Memory B cell (primary cell): ENCODE data around the gene NLGN1.
"Not testable (repeated sequence)": the region's sequence is repeated elsewhere in the genome, so short reads cannot be mapped to it uniquely, and the experiment has no call there.

Experiments
- ATAC-seq: fragments of 150-1000 bp; cut with Tn5 transposase; 2 replicates; pipeline ENCODE4 v1.10.0; 2021; ENCODE audit warnings: low read depth, mild to moderate bottlenecking, moderate library complexity
- DNase-seq, 2 donors: peaks; one replicate each; pipeline ENCODE4 v3.0.0; 2022; ENCODE audit warnings: low spot score in 2 of 2
- H3K27ac Mint-ChIP-seq: one replicate; pipeline ENCODE4 v1.8.0; 2022; ENCODE audit warnings: mild to moderate bottlenecking, moderate library complexity, mixed read lengths
- H3K27me3 Mint-ChIP-seq: one replicate; pipeline ENCODE4 v1.8.0; 2022; ENCODE audit warnings: mixed read lengths
- H3K36me3 Mint-ChIP-seq: one replicate; pipeline ENCODE4 v1.8.0; 2022; ENCODE audit warnings: mild to moderate bottlenecking, mixed read lengths
- H3K4me1 Mint-ChIP-seq: one replicate; pipeline ENCODE4 v1.8.0; 2022; ENCODE audit warnings: mixed read lengths
- H3K4me3 Mint-ChIP-seq: one replicate; pipeline ENCODE4 v1.8.0; 2022; ENCODE audit warnings: mild to moderate bottlenecking, moderate library complexity, mixed read lengths
- H3K9me3 Mint-ChIP-seq: one replicate; pipeline ENCODE4 v1.8.0; 2022; ENCODE audit warnings: mixed read lengths

NLGN1 gene

GRCh38 chr3:173397161-173398110, at the start of gene NLGN1:
Gene NLGN1 (plus strand): TSS chr3:173397744.
- H3K9me3 Mint-ChIP-seq, result peaks cover 5% of the 10 kb centered on the region
- no peak within 1 kb of the TSS for H3K27ac Mint-ChIP-seq
- H3K27me3 Mint-ChIP-seq, result peaks cover 20% of the 10 kb centered on the region
- no peak within 1 kb of the TSS for H3K4me3 Mint-ChIP-seq
- no peaks in the 10 kb centered on the region for H3K36me3 Mint-ChIP-seq
- DNase-seq, result no peak
- peaks cover 9% of the 10 kb centered on the region for H3K4me1 Mint-ChIP-seq
- no peak for ATAC-seq

GRCh38 chr3:173351886-173352285, 45.7 kb upstream of the NLGN1 start:
- ATAC-seq (no peak), DNase-seq (no peak)
- no peak overlapping the region for H3K27ac Mint-ChIP-seq
- H3K9me3 Mint-ChIP-seq, result peaks cover 12% of the 10 kb centered on the region
- H3K36me3 Mint-ChIP-seq, result no peaks in the 10 kb centered on the region
- no peaks in the 10 kb centered on the region for H3K4me1 Mint-ChIP-seq
- no peaks in the 10 kb centered on the region for H3K27me3 Mint-ChIP-seq
- H3K4me3 Mint-ChIP-seq, result no peak overlapping the region

DNA sequence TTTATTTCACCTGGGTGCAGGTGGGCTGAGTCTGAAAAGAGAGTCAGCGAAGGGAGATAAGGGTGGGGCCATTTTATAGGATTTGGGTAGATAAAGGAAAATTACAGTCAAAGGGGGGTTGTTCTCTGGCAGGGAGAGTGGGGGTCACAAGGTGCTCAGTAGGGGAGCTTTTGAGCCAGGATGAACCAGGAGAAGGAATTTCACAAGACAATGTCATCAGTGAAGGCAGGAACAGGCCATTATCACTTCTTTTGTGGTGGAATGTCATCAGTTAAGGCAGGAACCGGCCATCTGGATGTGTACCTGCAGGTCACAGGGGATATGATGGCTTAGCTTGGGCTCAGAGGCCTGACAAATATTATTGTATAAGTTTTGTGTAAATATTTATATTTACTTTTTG, 44.4 kb upstream of the NLGN1 start:
- not testable (repeated sequence) for ATAC-seq, H3K27me3 Mint-ChIP-seq, DNase-seq, H3K4me3 Mint-ChIP-seq, H3K4me1 Mint-ChIP-seq, H3K36me3 Mint-ChIP-seq, H3K27ac Mint-ChIP-seq
- H3K9me3 Mint-ChIP-seq, result peaks cover 12% of the 10 kb centered on the region

DNA sequence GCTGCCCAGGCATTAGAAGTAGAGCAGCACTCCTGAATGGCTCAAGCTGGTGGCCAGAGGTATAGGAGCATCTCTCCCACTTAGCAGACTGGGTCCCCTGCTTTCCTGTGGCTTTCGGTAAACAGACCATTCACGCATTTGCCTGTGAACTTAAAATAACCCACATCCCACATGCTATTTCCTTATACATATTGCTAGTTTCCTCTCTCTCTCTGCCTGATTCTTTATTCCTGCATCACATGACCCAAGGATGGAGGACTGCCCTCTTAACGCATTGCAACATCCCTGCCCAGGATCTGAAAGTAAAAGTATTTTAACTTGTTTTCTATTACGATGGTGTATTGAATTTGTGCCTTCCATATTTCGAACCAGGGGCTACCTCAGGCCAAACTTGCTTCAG, 43.4 kb upstream of the NLGN1 start:
- H3K4me1 Mint-ChIP-seq, result no peaks in the 10 kb centered on the region
- no peaks in the 10 kb centered on the region for H3K36me3 Mint-ChIP-seq
- no peak overlapping the region for H3K4me3 Mint-ChIP-seq
- ATAC-seq (no peak), DNase-seq (no peak)
- H3K27ac Mint-ChIP-seq, result no peak overlapping the region
- no peaks in the 10 kb centered on the region for H3K27me3 Mint-ChIP-seq
- peaks cover 9% of the 10 kb centered on the region for H3K9me3 Mint-ChIP-seq

- DNase-seq (no peak), ATAC-seq (no peak)
- Mint-ChIP-seq H3K4me1 (no peaks in the 10 kb centered on the region), H3K36me3 (no peaks in the 10 kb centered on the region), H3K9me3 (peaks cover 2% of the 10 kb centered on the region), H3K4me3 (no peak overlapping the region), H3K27me3 (no peaks in the 10 kb centered on the region), H3K27ac (no peak overlapping the region)
Observed at GRCh38 chr3:173371848-173372487, 25.6 kb upstream of the NLGN1 start.

- peaks cover 3% of the 10 kb centered on the region for H3K9me3 Mint-ChIP-seq
- no peaks in the 10 kb centered on the region for H3K4me1 Mint-ChIP-seq
- ATAC-seq (no peak), DNase-seq (no peak)
- H3K36me3 Mint-ChIP-seq, result no peaks in the 10 kb centered on the region
- H3K4me3 Mint-ChIP-seq, result no peak overlapping the region
- H3K27me3 Mint-ChIP-seq, result no peaks in the 10 kb centered on the region
- H3K27ac Mint-ChIP-seq, result no peak overlapping the region
Observed at GRCh38 chr3:173380681-173381080, 16.9 kb upstream of the NLGN1 start.

GRCh38 chr3:173381936-173382335, 15.6 kb upstream of the NLGN1 start:
- ATAC-seq, H3K27ac Mint-ChIP-seq, H3K27me3 Mint-ChIP-seq, H3K4me3 Mint-ChIP-seq, DNase-seq, H3K4me1 Mint-ChIP-seq, H3K9me3 Mint-ChIP-seq, H3K36me3 Mint-ChIP-seq: not testable (repeated sequence)

- no peak for ATAC-seq
- H3K4me3 Mint-ChIP-seq, result peak overlapping the region; percentile 50
- H3K27ac Mint-ChIP-seq, result no peak overlapping the region
- no peak for DNase-seq
- peaks cover 15% of the 10 kb centered on the region for H3K27me3 Mint-ChIP-seq
- no peaks in the 10 kb centered on the region for H3K36me3 Mint-ChIP-seq
- H3K9me3 Mint-ChIP-seq, result peaks cover 2% of the 10 kb centered on the region
- peaks cover 9% of the 10 kb centered on the region for H3K4me1 Mint-ChIP-seq
Observed at GRCh38 chr3:173395073-173395411, 2.5 kb upstream of the NLGN1 start.

DNA sequence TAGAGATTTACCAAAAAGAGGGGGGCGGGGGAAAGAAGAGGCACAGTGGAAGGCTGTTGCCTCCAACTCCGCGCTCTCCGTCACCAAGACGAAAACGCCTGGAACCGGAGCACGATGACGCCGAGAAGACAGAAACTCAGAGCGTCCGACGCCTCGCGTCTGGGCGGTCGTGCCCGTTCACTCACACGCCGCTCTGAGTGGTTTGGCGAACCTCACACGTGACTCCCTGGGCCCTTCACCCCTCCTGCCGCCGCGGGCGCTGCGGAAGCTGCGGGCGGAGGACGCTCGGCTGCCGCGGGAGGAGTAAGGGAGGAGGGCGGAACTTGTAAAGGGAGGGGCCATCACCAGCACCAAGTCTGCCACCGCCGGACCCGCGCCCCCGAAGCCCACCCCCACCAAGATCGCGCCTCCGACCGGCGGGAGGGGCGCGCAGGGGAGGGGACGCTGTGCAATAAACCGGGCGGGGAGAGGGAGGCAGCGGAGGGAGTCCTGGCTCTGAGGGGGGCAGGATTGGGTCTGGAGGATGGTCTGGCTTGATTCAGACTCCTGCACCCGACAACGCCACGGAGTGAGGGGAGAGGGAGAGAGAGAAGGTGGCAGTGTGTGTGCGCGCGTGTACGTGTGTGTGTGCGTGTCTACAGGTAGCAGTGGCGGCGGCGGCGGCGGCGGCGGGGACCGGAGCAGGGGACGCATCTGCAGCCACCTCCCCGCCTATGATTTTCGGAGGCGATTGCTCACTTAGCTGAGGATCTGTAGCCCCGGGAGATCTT, 1.9 kb upstream of the NLGN1 start:
- Mint-ChIP-seq H3K9me3 (peaks cover 5% of the 10 kb centered on the region), H3K36me3 (no peaks in the 10 kb centered on the region), H3K27me3 (peaks cover 19% of the 10 kb centered on the region), H3K4me3 (peak overlapping the region; percentile 59), H3K27ac (no peak overlapping the region), H3K4me1 (peaks cover 9% of the 10 kb centered on the region)
- ATAC-seq, result peak; percentile 51
- no peak for DNase-seq

- ATAC-seq, result no peak
- Mint-ChIP-seq H3K36me3 (no peaks in the 10 kb centered on the region), H3K4me1 (peaks cover 9% of the 10 kb centered on the region), H3K27ac (no peak overlapping the region), H3K27me3 (peaks cover 20% of the 10 kb centered on the region), H3K9me3 (peaks cover 5% of the 10 kb centered on the region), H3K4me3 (peak overlapping the region; percentile 59)
- DNase-seq, result no peak
Observed at GRCh38 chr3:173396191-173397041, 1.1 kb upstream of the NLGN1 start.

GRCh38 chr3:173398111-173398479, 551 bp downstream of the NLGN1 start:
- Mint-ChIP-seq H3K36me3 (no peaks in the 10 kb centered on the region), H3K27ac (no peak overlapping the region), H3K27me3 (peaks cover 20% of the 10 kb centered on the region), H3K4me1 (peaks cover 9% of the 10 kb centered on the region), H3K4me3 (no peak overlapping the region), H3K9me3 (peaks cover 5% of the 10 kb centered on the region)
- ATAC-seq, result no peak
- DNase-seq, result no peak

DNA sequence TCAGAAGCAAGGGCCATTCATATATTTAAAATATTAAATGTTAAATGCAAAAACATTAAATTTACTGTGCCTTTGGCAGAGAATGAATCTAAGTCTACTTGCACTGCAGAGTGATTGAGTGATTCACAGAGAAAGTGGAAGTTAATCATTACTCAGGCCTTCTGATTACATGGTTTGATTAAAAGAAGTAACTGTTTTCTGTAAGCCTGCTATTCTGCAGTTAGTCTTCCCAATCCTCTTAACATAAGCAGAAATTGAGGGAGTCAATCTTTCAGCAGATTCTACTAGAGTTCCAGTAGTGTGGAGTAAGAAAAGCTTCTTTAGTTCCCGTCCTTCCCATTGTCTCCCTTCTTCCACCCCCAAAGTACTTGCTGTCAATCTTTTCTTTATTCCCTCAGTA, 1.5 kb downstream of the NLGN1 start:
- ATAC-seq, result no peak
- no peak overlapping the region for H3K27ac Mint-ChIP-seq
- H3K36me3 Mint-ChIP-seq, result no peaks in the 10 kb centered on the region
- no peak overlapping the region for H3K4me3 Mint-ChIP-seq
- H3K9me3 Mint-ChIP-seq, result peaks cover 5% of the 10 kb centered on the region
- peaks cover 9% of the 10 kb centered on the region for H3K4me1 Mint-ChIP-seq
- no peak for DNase-seq
- H3K27me3 Mint-ChIP-seq, result peaks cover 20% of the 10 kb centered on the region

DNA sequence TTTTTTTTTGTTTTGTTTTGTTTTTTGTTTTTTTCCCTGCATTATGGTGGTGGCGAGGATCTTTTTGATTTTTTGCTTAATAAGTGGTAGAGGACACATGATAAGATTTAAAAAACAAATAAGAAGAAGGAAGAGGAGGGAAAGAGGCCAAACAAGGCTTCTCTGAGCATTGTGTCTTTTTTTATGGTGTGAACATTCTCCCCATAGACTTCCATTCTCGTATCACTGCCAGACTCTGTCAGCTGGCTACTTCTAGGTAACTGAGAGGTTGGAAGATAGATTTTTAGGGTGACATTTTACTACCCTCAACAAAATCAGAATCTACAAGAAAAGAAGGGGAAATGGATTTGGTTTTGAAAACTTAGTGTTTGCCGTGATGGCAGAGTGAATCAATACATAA, 3.8 kb downstream of the NLGN1 start:
- no peak overlapping the region for H3K4me3 Mint-ChIP-seq
- DNase-seq (no peak), ATAC-seq (no peak)
- H3K4me1 Mint-ChIP-seq, result no peaks in the 10 kb centered on the region
- no peak overlapping the region for H3K27ac Mint-ChIP-seq
- peaks cover 5% of the 10 kb centered on the region for H3K9me3 Mint-ChIP-seq
- H3K27me3 Mint-ChIP-seq, result peaks cover 16% of the 10 kb centered on the region
- no peaks in the 10 kb centered on the region for H3K36me3 Mint-ChIP-seq
